Upper lobe of left lung (tissue), 6 donors: Measurements from ENCODE around the gene CDK5RAP1. TPM values are rescaled to one million over a fixed set of nuclear protein-coding genes. Genes with fewer than 3 reads are reported as not detected.

Experiments
- ATAC-seq, 2 donors: fragments of 200-7000 bp; cut with Tn5 transposase; one replicate each; pipeline ENCODE4 v1.9.1; 2022; ENCODE audit warnings: mild to moderate bottlenecking in 2 of 2, moderate library complexity in 2 of 2; ENCODE audit not compliant: low FRiP score in 2 of 2
- DNase-seq, 2 donors: peaks; one replicate each; pipeline ENCODE4 v3.0.0-alpha.2; 2019 to 2020
- H3K27ac ChIP-seq, 4 donors: fragments of 200-600 bp; sonication (generic); one replicate each; pipeline ENCODE4 v1.5.1; 2016 to 2019
- H3K27me3 ChIP-seq, 4 donors: fragments of 200-600 bp; sonication (generic); one replicate each; pipeline ENCODE4 v1.5.1; 2017 to 2019
- H3K36me3 ChIP-seq, 4 donors: fragments of 200-600 bp; sonication (generic); one replicate each; pipeline ENCODE4 v1.5.1; 2016 to 2019
- H3K4me1 ChIP-seq, 4 donors: fragments of 200-600 bp; sonication (generic); one replicate each; pipeline ENCODE4 v1.5.1; 2018 to 2019
- H3K4me3 ChIP-seq, 4 donors: fragments of 200-600 bp; sonication (generic); one replicate each; pipeline ENCODE4 v1.5.1; 2017 to 2019; ENCODE audit warnings: mild to moderate bottlenecking in 2 of 4, moderate library complexity in 1 of 4
- H3K9me3 ChIP-seq, 4 donors: fragments of 200-600 bp; sonication (generic); one replicate each; pipeline ENCODE4 v1.5.1; 2018 to 2019
- CTCF ChIP-seq, 6 experiments: fragments of 450-650 bp in 4 of 6; fragments of 200-600 bp in 2 of 6; sonication (generic) in 2 of 6; IDR thresholded peaks; one replicate each; pipeline ENCODE4 v1.5.1; 2016 to 2019; ENCODE audit warnings: antibody characterized with exemption in 6 of 6
- EP300 ChIP-seq, 4 donors: sonication (generic); formaldehyde crosslinking; IDR thresholded peaks; one replicate each; pipeline ENCODE4 v1.5.1; 2017; ENCODE audit warnings: antibody characterized with exemption in 4 of 4, control low read depth in 2 of 4
- POLR2A ChIP-seq, 4 donors: fragments of 450-650 bp; IDR thresholded peaks; one replicate each; pipeline ENCODE4 v1.5.1; 2016 to 2017; ENCODE audit warnings: antibody characterized with exemption in 4 of 4, mild to moderate bottlenecking in 2 of 4
- POLR2AphosphoS5 ChIP-seq, 2 donors: sonication (generic); formaldehyde crosslinking; IDR thresholded peaks; one replicate each; pipeline ENCODE4 v1.5.1; 2017; ENCODE audit warnings: antibody characterized with exemption in 2 of 2
- whole genome bisulfite sequencing, 2 donors: methylation state at CpG; one replicate each; pipeline ENCODE4 v1.1.5; 2017 to 2018; 5-methylcytosine and 5-hydroxymethylcytosine counted together
- total RNA-seq, 6 donors: library from RNA; depleted of rRNA in 4 of 6; stranded (reverse); fragments of >200 nt in 4 of 6; gene quantifications; one replicate each; pipeline versions ENCODE4 v1.1.0 to v1.2.1, GENCODE V29; 2016 to 2021
- donor health status: DM: no; HTN: no; CAD: no; lungs with moderate emphysema.
- donor health status: DM: no; HTN: yes; CAD: no; lungs with severe emphysema.

Gene CDK5RAP1
- total RNA-seq: 10 to 100 TPM; 19.1 to 33.7 (median 25.0) TPM

- H3K36me3 ChIP-seq: peaks cover 0 to 8% (median 1%) of the 10 kb centered on the region in 4 donors
- peaks cover 19 to 29% (median 27%) of the 10 kb centered on the region in 4 donors for H3K4me1 ChIP-seq
- 1% methylated on average over 8 to 42 of the region's 43 CpGs for WGBS, 2 donors
- no peaks in the 10 kb centered on the region for H3K27me3 ChIP-seq
- peak; percentile 94 to 98 for ATAC-seq
- peak within 1 kb of the TSS; percentile 60 to 87 (median 80) for H3K27ac ChIP-seq
- TF ChIP-seq EP300 (IDR thresholded peaks at IDR 0.05) (peak in 1 of 4 donors; percentile 47), POLR2A (IDR thresholded peaks at IDR 0.05) (peak in 1 of 4 donors; percentile 68), CTCF (IDR thresholded peaks at IDR 0.05) (peak in 1 of 6 experiments; percentile 15), POLR2AphosphoS5 (IDR thresholded peaks at IDR 0.05) (peak; percentile 74 to 80)
- H3K9me3 ChIP-seq: no peaks in the 10 kb centered on the region
- peak within 1 kb of the TSS; percentile 73 to 98 (median 84) for H3K4me3 ChIP-seq
- DNase-seq: peak; percentile 89 to 92
Observed at GRCh38 chr20:33401184-33401920, at the start of gene CDK5RAP1. Gene CDK5RAP1, minus strand, starts transcription at chr20:33401519. Its CDS starts 4,455 bp downstream, at chr20:33397064.

GRCh38 chr20:33450867-33451266 is 49.5 kb upstream of the CDK5RAP1 start:
- WGBS, 2 donors: 64 to 67% methylated on average over 4 of the region's 4 CpGs
- H3K36me3 ChIP-seq: no peaks in the 10 kb centered on the region
- DNase-seq (no peak), ATAC-seq (no peak)
- H3K4me1 ChIP-seq: no peaks in the 10 kb centered on the region
- no peak for TF ChIP-seq POLR2AphosphoS5 (IDR thresholded peaks at IDR 0.05)
- no peak overlapping the region for H3K4me3 ChIP-seq
- no peaks in the 10 kb centered on the region for H3K27me3 ChIP-seq
- H3K9me3 ChIP-seq: no peaks in the 10 kb centered on the region
- no peak overlapping the region for H3K27ac ChIP-seq

- 93 to 97% methylated on average over 4 of the region's 4 CpGs for WGBS, 2 donors
- Histone ChIP-seq H3K9me3 (no peaks in the 10 kb centered on the region), H3K27me3 (no peaks in the 10 kb centered on the region), H3K36me3 (no peaks in the 10 kb centered on the region), H3K4me3 (no peak overlapping the region), H3K27ac (no peak overlapping the region), H3K4me1 (peaks cover 8 to 16% (median 12%) of the 10 kb centered on the region in 4 donors)
- TF ChIP-seq EP300 (IDR thresholded peaks at IDR 0.05) (no peak), POLR2A (IDR thresholded peaks at IDR 0.05) (no peak), CTCF (IDR thresholded peaks at IDR 0.05) (no peak), POLR2AphosphoS5 (IDR thresholded peaks at IDR 0.05) (no peak)
- DNase-seq (no peak), ATAC-seq (no peak)
Observed at GRCh38 chr20:33445881-33446625, 44.7 kb upstream of the CDK5RAP1 start.

GRCh38 chr20:33444797-33445560 is 43.7 kb upstream of the CDK5RAP1 start:
- Histone ChIP-seq H3K27ac (peak overlapping the region in 1 of 4 donors; percentile 75), H3K9me3 (no peaks in the 10 kb centered on the region), H3K27me3 (no peaks in the 10 kb centered on the region), H3K4me3 (peak overlapping the region in 1 of 4 donors; percentile 92), H3K4me1 (peaks cover 8 to 16% (median 12%) of the 10 kb centered on the region in 4 donors), H3K36me3 (no peaks in the 10 kb centered on the region)
- TF ChIP-seq EP300 (IDR thresholded peaks at IDR 0.05) (no peak), CTCF (IDR thresholded peaks at IDR 0.05) (no peak), POLR2AphosphoS5 (IDR thresholded peaks at IDR 0.05) (no peak), POLR2A (IDR thresholded peaks at IDR 0.05) (no peak)
- 56 to 63% methylated on average over 4 of the region's 4 CpGs for WGBS, 2 donors
- ATAC-seq (no peak), DNase-seq (no peak)
